WTC11 (cell line): Measurements from ENCODE around the gene HDHD5. TPM values are rescaled to one million over a fixed set of nuclear protein-coding genes. Genes with fewer than 3 reads are reported as not detected.
A peak's percentile ranks its signal among the peaks of the same experiment; 100 is the strongest.

Source experiments
- ATAC-seq: fragments of 200-7000 bp; cut with Tn5 transposase; 2 replicates; pipeline ENCODE4 v1.10.0; 2021; ENCODE audit warnings: mild to moderate bottlenecking, moderate library complexity
- CTCF ChIA-PET: fragments of 300-600 bp; sonication (Branson Sonifier 250); formaldehyde crosslinking; loops from one replicate; lab custom pipeline; 2021; ENCODE audit warnings: antibody characterized with exemption; lab: Charles Lee
- POLR2A ChIA-PET: fragments of 350-600 bp; sonication (Branson Sonifier 250); formaldehyde crosslinking; loops from one replicate; lab custom pipeline; 2021; ENCODE audit warnings: antibody characterized with exemption; lab: Charles Lee
- DNase-seq: peaks from one replicate; pipeline ENCODE4 v3.0.0; 2021; ENCODE audit warnings: low spot score
- H3K27ac Mint-ChIP-seq: 2 replicates; pipeline ENCODE4 v1.8.0; 2021; ENCODE audit warnings: mixed read lengths
- H3K27me3 Mint-ChIP-seq: 2 replicates; pipeline ENCODE4 v1.8.0; 2021; ENCODE audit warnings: low read depth, mild to moderate bottlenecking, moderate library complexity, mixed read lengths
- H3K36me3 Mint-ChIP-seq: 2 replicates; pipeline ENCODE4 v1.8.0; 2021; ENCODE audit warnings: mixed read lengths
- H3K4me1 Mint-ChIP-seq: 2 replicates; pipeline ENCODE4 v1.8.0; 2022; ENCODE audit warnings: mixed read lengths
- H3K4me3 Mint-ChIP-seq: 2 replicates; pipeline ENCODE4 v1.8.0; 2021; ENCODE audit warnings: mild to moderate bottlenecking, moderate library complexity, mixed read lengths
- H3K9me3 Mint-ChIP-seq: 2 replicates; pipeline ENCODE4 v1.8.0; 2021; ENCODE audit warnings: mixed read lengths
- CREB1 ChIP-seq: sonication (generic); formaldehyde crosslinking; IDR thresholded peaks from 2 replicates; pipeline ENCODE4 v1.8.0; 2023; ENCODE audit warnings: mild to moderate bottlenecking, missing genetic modification reagents
- GABPB1 ChIP-seq: sonication (generic); formaldehyde crosslinking; IDR thresholded peaks from 2 replicates; pipeline ENCODE4 v1.8.1; 2023; ENCODE audit warnings: mild to moderate bottlenecking, missing genetic modification reagents
- IRF2 ChIP-seq: sonication (generic); formaldehyde crosslinking; IDR thresholded peaks from 2 replicates; pipeline ENCODE4 v1.8.0; 2022; ENCODE audit warnings: low read depth, missing genetic modification reagents, borderline replicate concordance
- JUN ChIP-seq: sonication (generic); formaldehyde crosslinking; IDR thresholded peaks from 2 replicates; pipeline ENCODE4 v1.8.0; 2023; ENCODE audit warnings: mild to moderate bottlenecking, missing genetic modification reagents
- KAT7 ChIP-seq: sonication (generic); formaldehyde crosslinking; IDR thresholded peaks from 2 replicates; pipeline ENCODE4 v1.8.1; 2023; ENCODE audit warnings: missing genetic modification reagents, mild to moderate bottlenecking, borderline replicate concordance
- MYBL2 ChIP-seq: sonication (generic); formaldehyde crosslinking; IDR thresholded peaks from 2 replicates; pipeline ENCODE4 v1.8.1; 2023; ENCODE audit warnings: mild to moderate bottlenecking, moderate library complexity, missing genetic modification reagents
- RELA ChIP-seq: sonication (generic); formaldehyde crosslinking; IDR thresholded peaks from 2 replicates; pipeline ENCODE4 v1.8.1; 2022; ENCODE audit warnings: missing genetic modification reagents, mild to moderate bottlenecking, borderline replicate concordance
- SMAD3 ChIP-seq: sonication (generic); formaldehyde crosslinking; IDR thresholded peaks from 2 replicates; pipeline ENCODE4 v1.8.0; 2022; ENCODE audit warnings: missing genetic modification reagents, mild to moderate bottlenecking, borderline replicate concordance
- SOX15 ChIP-seq: fragments of 250-450 bp; sonication (Bioruptor Pico); IDR thresholded peaks from 2 replicates; pipeline ENCODE4 v1.9.0; 2021; ENCODE audit warnings: mild to moderate bottlenecking
- ZNF138 ChIP-seq: sonication (generic); formaldehyde crosslinking; conservative IDR thresholded peaks from 2 replicates; pipeline ENCODE4 v1.8.1; 2022; ENCODE audit warnings: mild to moderate bottlenecking, moderate library complexity, missing genetic modification reagents
- ZNF263 ChIP-seq: sonication (generic); formaldehyde crosslinking; IDR thresholded peaks from 2 replicates; pipeline ENCODE4 v1.8.1; 2022; ENCODE audit warnings: low read depth, mild to moderate bottlenecking, moderate library complexity, missing genetic modification reagents
- total RNA-seq: library from RNA; stranded (reverse); gene quantifications from 3 replicates; pipeline ENCODE4 v1.2.3, GENCODE V29; 2021
- TF ChIP-seq, protein P1 (sequence below): sonication (generic); formaldehyde crosslinking; IDR thresholded peaks from 2 replicates; pipeline ENCODE4 v1.8.0; 2022; ENCODE audit warnings: mild to moderate bottlenecking, missing genetic modification reagents
- TF ChIP-seq, protein P2 (sequence below): sonication (generic); formaldehyde crosslinking; IDR thresholded peaks from 2 replicates; pipeline ENCODE4 v1.8.0; 2022; ENCODE audit warnings: mild to moderate bottlenecking, missing genetic modification reagents
- TF ChIP-seq, protein P3 (sequence below): fragments of 200-600 bp; IDR thresholded peaks from 2 replicates; pipeline ENCODE4 v1.8.0; 2022; ENCODE audit warnings: antibody characterized with exemption
- TF ChIP-seq, protein P4 (sequence below): sonication (generic); formaldehyde crosslinking; IDR thresholded peaks from 2 replicates; pipeline ENCODE4 v1.8.0; 2022; ENCODE audit warnings: mild to moderate bottlenecking, missing genetic modification reagents
- TF ChIP-seq, protein P5 (sequence below): sonication (generic); formaldehyde crosslinking; IDR thresholded peaks from 2 replicates; pipeline ENCODE4 v1.8.1; 2023; ENCODE audit warnings: mild to moderate bottlenecking, missing genetic modification reagents, moderate library complexity
- TF ChIP-seq, protein P6 (sequence below): sonication (generic); formaldehyde crosslinking; IDR thresholded peaks from 2 replicates; pipeline ENCODE4 v1.8.1; 2023; ENCODE audit warnings: mild to moderate bottlenecking, missing genetic modification reagents, moderate library complexity
- TF ChIP-seq, protein P7 (sequence below): fragments of 250-450 bp; sonication (Bioruptor Pico); IDR thresholded peaks from 2 replicates; pipeline ENCODE4 v1.9.0; 2021; ENCODE audit warnings: mild to moderate bottlenecking
- TF ChIP-seq, protein P8 (sequence below): fragments of 250-450 bp; sonication (Bioruptor Pico); IDR thresholded peaks from 2 replicates; pipeline ENCODE4 v1.9.0; 2021; ENCODE audit warnings: moderate library complexity, mild to moderate bottlenecking, inconsistent platforms, borderline replicate concordance
- TF ChIP-seq, protein P9 (sequence below): sonication (generic); formaldehyde crosslinking; IDR thresholded peaks from 2 replicates; pipeline ENCODE4 v1.8.1; 2022; ENCODE audit warnings: mild to moderate bottlenecking, missing genetic modification reagents, moderate library complexity, borderline replicate concordance
- TF ChIP-seq, protein P10 (sequence below): fragments of 250-450 bp; sonication (Bioruptor Pico); IDR thresholded peaks from 2 replicates; pipeline ENCODE4 v2.1.2; 2022; ENCODE audit warnings: mild to moderate bottlenecking, moderate library complexity

Gene HDHD5
- total RNA-seq, 1 experiment from 2014 or later, result 84.0 TPM

DNA sequence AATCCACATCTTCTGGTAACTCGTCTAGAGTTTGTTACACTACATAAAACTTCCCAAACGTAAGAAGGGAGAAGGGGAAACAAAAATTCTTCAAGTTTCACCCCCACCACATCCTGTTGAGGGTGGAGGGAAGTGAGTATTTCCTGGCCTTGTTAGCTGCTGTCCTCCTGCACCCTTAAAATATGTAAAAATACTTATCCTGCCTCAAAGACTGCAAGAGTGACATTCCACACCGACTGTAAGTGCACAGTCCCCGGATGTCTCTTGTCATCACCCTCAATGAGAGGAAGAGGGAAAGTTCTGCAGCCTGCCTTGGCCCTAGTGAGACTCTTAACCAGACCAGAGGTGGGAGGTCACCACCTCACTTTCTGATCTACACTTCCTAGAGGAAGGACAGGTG is 41.2 kb downstream of the HDHD5 start (continued):
- TF ChIP-seq, protein P1, sequence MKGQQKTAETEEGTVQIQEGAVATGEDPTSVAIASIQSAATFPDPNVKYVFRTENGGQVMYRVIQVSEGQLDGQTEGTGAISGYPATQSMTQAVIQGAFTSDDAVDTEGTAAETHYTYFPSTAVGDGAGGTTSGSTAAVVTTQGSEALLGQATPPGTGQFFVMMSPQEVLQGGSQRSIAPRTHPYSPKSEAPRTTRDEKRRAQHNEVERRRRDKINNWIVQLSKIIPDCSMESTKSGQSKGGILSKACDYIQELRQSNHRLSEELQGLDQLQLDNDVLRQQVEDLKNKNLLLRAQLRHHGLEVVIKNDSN (CRISPR knock-in tag), result no peak

DNA sequence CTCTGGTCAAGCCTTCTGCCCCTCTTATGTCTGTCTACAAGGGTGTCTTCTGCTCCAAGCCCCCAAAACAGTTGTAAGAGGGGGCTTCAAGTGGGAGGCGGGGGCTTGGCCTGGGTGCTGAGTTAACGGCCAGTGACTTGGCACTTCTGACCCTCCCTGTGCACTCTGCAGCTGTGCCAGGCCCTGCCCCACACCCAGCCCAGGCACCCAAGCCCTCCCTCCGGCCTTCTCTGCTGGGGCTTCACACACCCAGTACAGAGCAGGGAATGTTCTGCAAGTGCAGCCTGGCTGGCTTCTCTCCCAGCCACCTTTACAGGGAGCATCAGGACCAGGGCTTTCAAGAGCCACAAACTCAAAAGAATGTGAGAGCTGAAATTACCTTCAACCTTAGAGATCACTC is 41.7 kb downstream of the HDHD5 start:
- ATAC-seq, result no peak
- CTCF ChIA-PET, result interaction anchor here (1.3 to 2.5 kb wide), 6 partner anchors 14 to 59 kb away, joined by 3 to 13 read pairs (median 8); no protein-coding TSS in a partner anchor
- TF ChIP-seq ZNF138 (CRISPR knock-in tag) (no peak), SMAD3 (CRISPR knock-in tag) (no peak), MYBL2 (no peak), GABPB1 (CRISPR knock-in tag) (no peak), SOX15 (CRISPR knock-in tag) (no peak), ZNF263 (CRISPR knock-in tag) (no peak), JUN (no peak), KAT7 (CRISPR knock-in tag) (no peak), IRF2 (CRISPR knock-in tag) (no peak), CREB1 (CRISPR knock-in tag) (no peak), RELA (CRISPR knock-in tag) (no peak)
- TF ChIP-seq, protein P2, sequence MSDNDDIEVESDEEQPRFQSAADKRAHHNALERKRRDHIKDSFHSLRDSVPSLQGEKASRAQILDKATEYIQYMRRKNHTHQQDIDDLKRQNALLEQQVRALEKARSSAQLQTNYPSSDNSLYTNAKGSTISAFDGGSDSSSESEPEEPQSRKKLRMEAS (CRISPR knock-in tag), result no peak
- TF ChIP-seq, protein P3, sequence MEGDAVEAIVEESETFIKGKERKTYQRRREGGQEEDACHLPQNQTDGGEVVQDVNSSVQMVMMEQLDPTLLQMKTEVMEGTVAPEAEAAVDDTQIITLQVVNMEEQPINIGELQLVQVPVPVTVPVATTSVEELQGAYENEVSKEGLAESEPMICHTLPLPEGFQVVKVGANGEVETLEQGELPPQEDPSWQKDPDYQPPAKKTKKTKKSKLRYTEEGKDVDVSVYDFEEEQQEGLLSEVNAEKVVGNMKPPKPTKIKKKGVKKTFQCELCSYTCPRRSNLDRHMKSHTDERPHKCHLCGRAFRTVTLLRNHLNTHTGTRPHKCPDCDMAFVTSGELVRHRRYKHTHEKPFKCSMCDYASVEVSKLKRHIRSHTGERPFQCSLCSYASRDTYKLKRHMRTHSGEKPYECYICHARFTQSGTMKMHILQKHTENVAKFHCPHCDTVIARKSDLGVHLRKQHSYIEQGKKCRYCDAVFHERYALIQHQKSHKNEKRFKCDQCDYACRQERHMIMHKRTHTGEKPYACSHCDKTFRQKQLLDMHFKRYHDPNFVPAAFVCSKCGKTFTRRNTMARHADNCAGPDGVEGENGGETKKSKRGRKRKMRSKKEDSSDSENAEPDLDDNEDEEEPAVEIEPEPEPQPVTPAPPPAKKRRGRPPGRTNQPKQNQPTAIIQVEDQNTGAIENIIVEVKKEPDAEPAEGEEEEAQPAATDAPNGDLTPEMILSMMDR, result no peak
- TF ChIP-seq, protein P4, sequence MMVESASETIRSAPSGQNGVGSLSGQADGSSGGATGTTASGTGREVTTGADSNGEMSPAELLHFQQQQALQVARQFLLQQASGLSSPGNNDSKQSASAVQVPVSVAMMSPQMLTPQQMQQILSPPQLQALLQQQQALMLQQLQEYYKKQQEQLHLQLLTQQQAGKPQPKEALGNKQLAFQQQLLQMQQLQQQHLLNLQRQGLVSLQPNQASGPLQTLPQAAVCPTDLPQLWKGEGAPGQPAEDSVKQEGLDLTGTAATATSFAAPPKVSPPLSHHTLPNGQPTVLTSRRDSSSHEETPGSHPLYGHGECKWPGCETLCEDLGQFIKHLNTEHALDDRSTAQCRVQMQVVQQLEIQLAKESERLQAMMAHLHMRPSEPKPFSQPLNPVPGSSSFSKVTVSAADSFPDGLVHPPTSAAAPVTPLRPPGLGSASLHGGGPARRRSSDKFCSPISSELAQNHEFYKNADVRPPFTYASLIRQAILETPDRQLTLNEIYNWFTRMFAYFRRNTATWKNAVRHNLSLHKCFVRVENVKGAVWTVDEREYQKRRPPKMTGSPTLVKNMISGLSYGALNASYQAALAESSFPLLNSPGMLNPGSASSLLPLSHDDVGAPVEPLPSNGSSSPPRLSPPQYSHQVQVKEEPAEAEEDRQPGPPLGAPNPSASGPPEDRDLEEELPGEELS (CRISPR knock-in tag), result no peak
- TF ChIP-seq, protein P5, sequence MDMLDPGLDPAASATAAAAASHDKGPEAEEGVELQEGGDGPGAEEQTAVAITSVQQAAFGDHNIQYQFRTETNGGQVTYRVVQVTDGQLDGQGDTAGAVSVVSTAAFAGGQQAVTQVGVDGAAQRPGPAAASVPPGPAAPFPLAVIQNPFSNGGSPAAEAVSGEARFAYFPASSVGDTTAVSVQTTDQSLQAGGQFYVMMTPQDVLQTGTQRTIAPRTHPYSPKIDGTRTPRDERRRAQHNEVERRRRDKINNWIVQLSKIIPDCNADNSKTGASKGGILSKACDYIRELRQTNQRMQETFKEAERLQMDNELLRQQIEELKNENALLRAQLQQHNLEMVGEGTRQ (CRISPR knock-in tag), result no peak
- TF ChIP-seq, protein P6, sequence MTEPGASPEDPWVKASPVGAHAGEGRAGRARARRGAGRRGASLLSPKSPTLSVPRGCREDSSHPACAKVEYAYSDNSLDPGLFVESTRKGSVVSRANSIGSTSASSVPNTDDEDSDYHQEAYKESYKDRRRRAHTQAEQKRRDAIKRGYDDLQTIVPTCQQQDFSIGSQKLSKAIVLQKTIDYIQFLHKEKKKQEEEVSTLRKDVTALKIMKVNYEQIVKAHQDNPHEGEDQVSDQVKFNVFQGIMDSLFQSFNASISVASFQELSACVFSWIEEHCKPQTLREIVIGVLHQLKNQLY (CRISPR knock-in tag), result no peak
- TF ChIP-seq, protein P7, sequence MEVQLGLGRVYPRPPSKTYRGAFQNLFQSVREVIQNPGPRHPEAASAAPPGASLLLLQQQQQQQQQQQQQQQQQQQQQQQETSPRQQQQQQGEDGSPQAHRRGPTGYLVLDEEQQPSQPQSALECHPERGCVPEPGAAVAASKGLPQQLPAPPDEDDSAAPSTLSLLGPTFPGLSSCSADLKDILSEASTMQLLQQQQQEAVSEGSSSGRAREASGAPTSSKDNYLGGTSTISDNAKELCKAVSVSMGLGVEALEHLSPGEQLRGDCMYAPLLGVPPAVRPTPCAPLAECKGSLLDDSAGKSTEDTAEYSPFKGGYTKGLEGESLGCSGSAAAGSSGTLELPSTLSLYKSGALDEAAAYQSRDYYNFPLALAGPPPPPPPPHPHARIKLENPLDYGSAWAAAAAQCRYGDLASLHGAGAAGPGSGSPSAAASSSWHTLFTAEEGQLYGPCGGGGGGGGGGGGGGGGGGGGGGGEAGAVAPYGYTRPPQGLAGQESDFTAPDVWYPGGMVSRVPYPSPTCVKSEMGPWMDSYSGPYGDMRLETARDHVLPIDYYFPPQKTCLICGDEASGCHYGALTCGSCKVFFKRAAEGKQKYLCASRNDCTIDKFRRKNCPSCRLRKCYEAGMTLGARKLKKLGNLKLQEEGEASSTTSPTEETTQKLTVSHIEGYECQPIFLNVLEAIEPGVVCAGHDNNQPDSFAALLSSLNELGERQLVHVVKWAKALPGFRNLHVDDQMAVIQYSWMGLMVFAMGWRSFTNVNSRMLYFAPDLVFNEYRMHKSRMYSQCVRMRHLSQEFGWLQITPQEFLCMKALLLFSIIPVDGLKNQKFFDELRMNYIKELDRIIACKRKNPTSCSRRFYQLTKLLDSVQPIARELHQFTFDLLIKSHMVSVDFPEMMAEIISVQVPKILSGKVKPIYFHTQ (CRISPR knock-in tag), result no peak
- TF ChIP-seq, protein P8, sequence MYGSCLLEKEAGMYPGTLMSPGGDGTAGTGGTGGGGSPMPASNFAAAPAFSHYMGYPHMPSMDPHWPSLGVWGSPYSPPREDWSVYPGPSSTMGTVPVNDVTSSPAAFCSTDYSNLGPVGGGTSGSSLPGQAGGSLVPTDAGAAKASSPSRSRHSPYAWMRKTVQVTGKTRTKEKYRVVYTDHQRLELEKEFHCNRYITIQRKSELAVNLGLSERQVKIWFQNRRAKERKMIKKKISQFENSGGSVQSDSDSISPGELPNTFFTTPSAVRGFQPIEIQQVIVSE (CRISPR knock-in tag), result no peak
- TF ChIP-seq, protein P9, sequence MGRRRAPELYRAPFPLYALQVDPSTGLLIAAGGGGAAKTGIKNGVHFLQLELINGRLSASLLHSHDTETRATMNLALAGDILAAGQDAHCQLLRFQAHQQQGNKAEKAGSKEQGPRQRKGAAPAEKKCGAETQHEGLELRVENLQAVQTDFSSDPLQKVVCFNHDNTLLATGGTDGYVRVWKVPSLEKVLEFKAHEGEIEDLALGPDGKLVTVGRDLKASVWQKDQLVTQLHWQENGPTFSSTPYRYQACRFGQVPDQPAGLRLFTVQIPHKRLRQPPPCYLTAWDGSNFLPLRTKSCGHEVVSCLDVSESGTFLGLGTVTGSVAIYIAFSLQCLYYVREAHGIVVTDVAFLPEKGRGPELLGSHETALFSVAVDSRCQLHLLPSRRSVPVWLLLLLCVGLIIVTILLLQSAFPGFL (CRISPR knock-in tag), result no peak
- TF ChIP-seq, protein P10, sequence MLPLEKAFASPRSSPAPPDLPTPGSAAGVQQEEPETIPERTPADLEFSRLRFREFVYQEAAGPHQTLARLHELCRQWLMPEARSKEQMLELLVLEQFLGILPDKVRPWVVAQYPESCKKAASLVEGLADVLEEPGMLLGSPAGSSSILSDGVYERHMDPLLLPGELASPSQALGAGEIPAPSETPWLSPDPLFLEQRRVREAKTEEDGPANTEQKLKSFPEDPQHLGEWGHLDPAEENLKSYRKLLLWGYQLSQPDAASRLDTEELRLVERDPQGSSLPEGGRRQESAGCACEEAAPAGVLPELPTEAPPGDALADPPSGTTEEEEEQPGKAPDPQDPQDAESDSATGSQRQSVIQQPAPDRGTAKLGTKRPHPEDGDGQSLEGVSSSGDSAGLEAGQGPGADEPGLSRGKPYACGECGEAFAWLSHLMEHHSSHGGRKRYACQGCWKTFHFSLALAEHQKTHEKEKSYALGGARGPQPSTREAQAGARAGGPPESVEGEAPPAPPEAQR (CRISPR knock-in tag), result no peak
- TF ChIP-seq, all 79 proteins: peak for 0
- H3K4me1 Mint-ChIP-seq, result peaks cover 25% of the 10 kb centered on the region
- POLR2A ChIA-PET, result no interaction called here
- H3K9me3 Mint-ChIP-seq, result no peaks in the 10 kb centered on the region
- H3K36me3 Mint-ChIP-seq, result no peaks in the 10 kb centered on the region
- H3K27ac Mint-ChIP-seq, result 0 out of 2 replicates have a peak overlapping the region, but pooled peaks have one; percentile 33
- H3K27me3 Mint-ChIP-seq, result peaks cover 3% of the 10 kb centered on the region; the same call in 1 of the 2 replicates
- H3K4me3 Mint-ChIP-seq, result no peak overlapping the region
- no peak for DNase-seq
